GM12872 (cell line): ENCODE data around the gene GRIA3.
A peak's percentile ranks its signal among the peaks of the same experiment; 100 is the strongest.

Source experiments
- TF ChIP-seq, protein P1 (sequence below): IDR thresholded peaks from 3 replicates; pipeline ENCODE4 v1.5.1; 2011; ENCODE audit warnings: low read depth, mild to moderate bottlenecking, low read length, moderate library complexity; ENCODE audit not compliant: insufficient read depth

Gene GRIA3

DNA sequence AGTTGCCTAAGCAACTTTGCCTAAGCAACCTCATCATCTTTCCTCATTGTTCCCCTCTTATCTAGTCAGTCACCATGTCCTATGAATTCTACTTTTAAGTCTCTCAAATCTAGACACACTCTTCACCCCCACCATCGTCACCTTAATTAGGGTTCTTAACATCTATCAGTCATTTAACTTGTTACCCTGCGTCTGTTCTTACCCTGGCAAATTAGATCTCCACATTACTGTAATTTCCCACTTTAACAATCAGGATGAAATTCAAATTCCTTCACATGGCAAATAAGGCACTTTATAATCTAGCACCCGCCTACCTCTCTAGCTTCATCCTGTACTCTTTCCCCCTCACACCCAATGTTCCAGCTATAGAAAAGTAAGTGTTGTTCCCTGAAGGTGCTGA, 221.2 kb downstream of the GRIA3 start:
- TF ChIP-seq, protein P1, sequence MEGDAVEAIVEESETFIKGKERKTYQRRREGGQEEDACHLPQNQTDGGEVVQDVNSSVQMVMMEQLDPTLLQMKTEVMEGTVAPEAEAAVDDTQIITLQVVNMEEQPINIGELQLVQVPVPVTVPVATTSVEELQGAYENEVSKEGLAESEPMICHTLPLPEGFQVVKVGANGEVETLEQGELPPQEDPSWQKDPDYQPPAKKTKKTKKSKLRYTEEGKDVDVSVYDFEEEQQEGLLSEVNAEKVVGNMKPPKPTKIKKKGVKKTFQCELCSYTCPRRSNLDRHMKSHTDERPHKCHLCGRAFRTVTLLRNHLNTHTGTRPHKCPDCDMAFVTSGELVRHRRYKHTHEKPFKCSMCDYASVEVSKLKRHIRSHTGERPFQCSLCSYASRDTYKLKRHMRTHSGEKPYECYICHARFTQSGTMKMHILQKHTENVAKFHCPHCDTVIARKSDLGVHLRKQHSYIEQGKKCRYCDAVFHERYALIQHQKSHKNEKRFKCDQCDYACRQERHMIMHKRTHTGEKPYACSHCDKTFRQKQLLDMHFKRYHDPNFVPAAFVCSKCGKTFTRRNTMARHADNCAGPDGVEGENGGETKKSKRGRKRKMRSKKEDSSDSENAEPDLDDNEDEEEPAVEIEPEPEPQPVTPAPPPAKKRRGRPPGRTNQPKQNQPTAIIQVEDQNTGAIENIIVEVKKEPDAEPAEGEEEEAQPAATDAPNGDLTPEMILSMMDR: no peak

DNA sequence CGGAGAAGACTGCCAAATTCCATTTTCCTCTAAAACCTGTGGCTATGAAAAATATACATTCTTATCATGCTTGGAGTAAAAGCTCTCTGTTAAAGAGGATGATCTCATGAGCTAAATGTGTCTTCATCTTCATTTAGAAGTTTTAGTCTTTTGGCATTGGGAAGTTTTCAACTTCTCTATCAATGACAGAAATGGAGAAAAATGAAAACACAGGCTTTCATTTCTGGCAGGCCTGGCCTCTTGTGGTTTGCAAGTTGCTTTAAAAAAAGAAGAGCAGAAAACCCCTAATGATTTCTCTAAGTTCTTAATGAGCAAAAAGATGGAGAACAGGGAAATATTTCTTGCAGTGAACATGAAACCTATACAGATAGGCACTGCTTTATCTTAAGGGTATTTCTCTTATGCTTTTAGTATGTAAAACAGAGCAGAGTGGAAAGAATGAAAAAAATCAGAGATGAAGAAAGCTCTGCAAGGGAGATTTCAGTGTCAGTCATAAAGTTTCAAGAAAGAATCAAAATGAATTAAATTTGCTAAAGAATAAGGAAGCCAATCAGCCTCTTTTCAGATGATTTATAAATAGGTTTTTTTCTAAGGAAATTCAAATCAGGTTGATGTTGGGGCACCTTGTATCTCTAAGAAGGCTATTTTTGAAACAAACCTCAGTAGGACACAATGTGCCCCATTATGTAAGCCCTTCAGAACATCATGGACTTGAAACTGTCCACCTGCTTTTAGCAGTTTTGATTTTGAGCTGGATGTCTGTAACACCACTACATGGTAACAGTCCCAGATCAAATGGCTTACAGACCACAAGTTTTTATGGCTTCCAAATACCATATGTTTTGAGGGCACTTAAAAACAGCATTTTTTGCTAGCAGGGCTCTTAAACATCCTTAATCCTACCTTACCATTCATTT, 225.0 kb downstream of the GRIA3 start:
- TF ChIP-seq, protein P1: no peak

DNA sequence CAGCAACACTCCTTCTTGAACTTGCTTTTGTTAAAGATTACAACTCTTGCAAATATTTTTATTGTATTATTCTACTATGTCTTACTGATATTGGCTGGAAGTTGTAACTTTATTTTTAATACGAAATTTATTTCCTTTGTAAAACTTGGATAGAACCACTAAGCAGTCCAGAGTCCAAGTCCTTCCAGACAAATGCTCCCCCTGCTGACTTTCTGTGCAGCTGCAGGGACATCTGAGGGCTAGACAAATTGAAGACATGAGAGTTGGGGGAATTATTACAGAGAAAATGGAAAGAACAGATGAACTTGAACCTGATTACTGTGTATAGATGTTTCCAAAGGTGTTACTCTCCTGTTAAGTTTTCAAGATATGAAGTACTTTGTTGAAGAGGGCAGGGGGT, 238.8 kb downstream of the GRIA3 start:
- TF ChIP-seq, protein P1: peak; percentile 56

DNA sequence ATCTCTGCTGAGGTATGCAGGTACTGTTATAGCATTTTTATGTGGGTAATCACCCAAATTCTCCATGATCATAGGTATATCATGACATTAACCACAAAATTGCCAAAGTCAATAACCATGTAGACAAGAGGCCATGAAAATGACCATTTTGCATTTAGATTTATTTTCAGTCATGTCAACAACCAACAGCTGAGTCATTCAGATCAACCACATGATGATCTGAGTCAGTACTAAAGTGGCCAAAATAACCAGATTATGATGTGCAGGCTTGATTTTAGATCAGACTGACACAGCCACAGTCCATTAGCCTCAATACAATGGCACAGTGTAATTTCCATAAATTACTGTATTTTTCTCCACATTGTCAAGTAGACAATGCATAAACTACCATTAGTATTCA, 240.5 kb downstream of the GRIA3 start:
- TF ChIP-seq, protein P1: no peak

DNA sequence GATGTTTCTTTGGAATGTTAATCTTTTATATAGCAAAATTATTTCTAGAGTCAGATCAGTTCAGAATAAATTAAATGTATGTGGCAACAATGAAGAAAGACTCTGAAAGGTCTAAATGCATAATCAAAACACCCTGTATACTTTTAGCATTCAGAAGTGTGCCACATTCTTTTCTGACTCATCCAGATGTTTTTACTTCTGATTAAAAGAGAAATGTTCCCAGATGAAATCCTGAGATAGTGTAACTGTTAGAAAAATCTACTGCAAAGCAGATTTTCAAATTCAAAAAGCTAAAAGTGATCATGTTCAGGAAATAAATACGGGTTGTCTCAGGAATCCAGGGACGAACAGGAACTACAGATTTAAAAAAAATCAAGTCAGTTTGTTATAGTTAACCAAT, 241.4 kb downstream of the GRIA3 start:
- TF ChIP-seq, protein P1: no peak

DNA sequence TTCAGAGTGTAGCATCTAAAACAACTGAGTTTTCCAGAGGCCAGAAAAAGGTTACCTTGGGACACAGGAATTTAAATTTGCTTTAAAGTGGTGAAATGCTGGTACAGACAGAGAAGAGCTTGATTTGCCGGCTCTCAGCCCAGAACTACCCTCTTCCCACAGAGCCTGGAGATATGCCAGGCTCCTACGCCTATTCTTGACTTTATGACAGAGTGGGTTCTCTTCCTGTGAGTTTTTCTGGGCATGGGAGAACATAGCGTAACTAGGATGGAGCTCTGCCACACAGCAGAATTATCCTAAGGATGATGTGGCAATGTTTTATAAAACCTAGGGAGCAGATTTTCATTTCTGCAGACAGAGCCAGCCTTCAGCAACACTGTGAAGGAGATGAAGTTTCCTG, 241.8 kb downstream of the GRIA3 start:
- TF ChIP-seq, protein P1: no peak

DNA sequence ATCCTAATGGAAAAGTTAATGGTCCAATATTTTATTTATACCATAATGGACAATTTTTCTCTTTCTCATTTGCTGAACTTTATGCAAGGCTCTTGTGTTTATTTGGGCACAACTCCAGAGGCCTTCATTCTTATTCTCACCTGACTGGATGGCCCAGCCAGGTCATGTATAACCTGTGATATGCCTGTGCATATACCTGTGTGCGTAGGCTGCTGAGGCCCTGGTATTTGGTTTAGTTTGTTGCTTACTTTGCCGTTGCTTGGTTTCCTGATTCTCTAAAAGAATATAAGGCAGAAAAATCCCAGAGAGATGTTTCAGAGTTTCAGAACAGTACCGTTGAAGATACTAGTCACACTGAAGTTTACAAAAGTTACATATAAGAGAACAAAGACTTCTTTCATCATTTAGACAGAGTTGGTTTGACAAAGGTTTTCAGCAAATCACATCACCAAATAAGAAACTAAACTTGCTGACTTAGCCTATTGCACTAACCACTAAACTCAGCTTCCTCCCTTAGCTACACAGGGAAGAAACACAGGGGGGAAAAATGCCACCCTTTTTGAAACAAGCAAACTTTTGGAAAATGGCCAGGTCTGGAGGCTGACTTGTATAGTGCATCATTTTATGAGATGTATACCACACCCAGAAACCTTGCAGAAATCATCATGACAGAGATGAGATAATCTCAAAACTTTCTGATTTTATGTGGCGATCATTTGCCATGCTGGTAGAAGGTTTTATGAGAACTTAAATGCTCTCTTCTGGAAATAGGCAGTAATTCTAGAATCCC, 248.5 kb downstream of the GRIA3 start:
- TF ChIP-seq, protein P1: no peak
